WI38 (cell line): ENCODE results near the gene CARD8.

ENCODE experiments used
- H3K4me3 ChIP-seq: 2 replicates; pipeline ENCODE4 v1.5.1; 2011; ENCODE audit warnings: low read depth, mild to moderate bottlenecking, control low read depth, low read length
- CTCF ChIP-seq: IDR thresholded peaks from 2 replicates; pipeline ENCODE4 v1.5.1; 2012; ENCODE audit warnings: low read depth, mild to moderate bottlenecking, control low read depth, low read length

Gene CARD8

GRCh38 chr19:48258350-48258749 lies 2.6 kb upstream of the CARD8 start:
- TF ChIP-seq CTCF = no peak
- no peak overlapping the region for H3K4me3 ChIP-seq

GRCh38 chr19:48254529-48254970 lies 1.2 kb downstream of the CARD8 start:
- no peak for TF ChIP-seq CTCF
- H3K4me3 ChIP-seq = peak overlapping the region; percentile 88

- no peak overlapping the region for H3K4me3 ChIP-seq
- no peak for TF ChIP-seq CTCF
Measured at GRCh38 chr19:48253999-48254398, 1.7 kb downstream of the CARD8 start.

- TF ChIP-seq CTCF = no peak
- no peak overlapping the region for H3K4me3 ChIP-seq
Measured at GRCh38 chr19:48252609-48253008, 3.1 kb downstream of the CARD8 start.

- H3K4me3 ChIP-seq = no peak overlapping the region
- TF ChIP-seq CTCF = no peak
Measured at GRCh38 chr19:48250290-48251025, 5.3 kb downstream of the CARD8 start.

GRCh38 chr19:48249502-48250014 lies 6.2 kb downstream of the CARD8 start:
- no peak overlapping the region for H3K4me3 ChIP-seq
- TF ChIP-seq CTCF = no peak

GRCh38 chr19:48248081-48248833 lies 7.5 kb downstream of the CARD8 start:
- no peak for TF ChIP-seq CTCF
- no peak overlapping the region for H3K4me3 ChIP-seq
